GM18505 (cell line): ENCODE results near the gene ADARB2.
"Not testable (repeated sequence)": the region's sequence is repeated elsewhere in the genome, so short reads cannot be mapped to it uniquely, and the experiment has no call there.

ENCODE experiments used
- ATAC-seq: cut with Tn5 transposase; IDR thresholded peaks from one replicate; pipeline ENCODE4 v1.9.1; 2021; ENCODE audit not compliant: unreplicated experiment
- POLR2A ChIP-seq: IDR thresholded peaks from 4 replicates; pipeline ENCODE4 v1.6.1; 2011; ENCODE audit warnings: borderline replicate concordance; ENCODE audit not compliant: insufficient read depth, insufficient read length; ENCODE audit errors: extremely low read depth

The ADARB2 gene

GRCh38 chr10:1241322-1241890 lies 495.9 kb downstream of the ADARB2 start:
- TF ChIP-seq POLR2A: no peak

GRCh38 chr10:1240341-1240775 lies 497.0 kb downstream of the ADARB2 start:
- no peak for ATAC-seq
- TF ChIP-seq POLR2A: no peak

More at GRCh38 chr10:1241322-1241890, 495.9 kb downstream of the ADARB2 start:
- ATAC-seq: no peak

GRCh38 chr10:1233031-1233430 lies 504.3 kb downstream of the ADARB2 start:
- no peak for TF ChIP-seq POLR2A
- ATAC-seq: no peak

- no peak for TF ChIP-seq POLR2A
- ATAC-seq: no peak
These were observed 505.0 kb downstream of the ADARB2 start for GRCh38 chr10:1232164-1232911.

GRCh38 chr10:1230592-1231275 lies 506.6 kb downstream of the ADARB2 start:
- no peak for TF ChIP-seq POLR2A
- no peak for ATAC-seq

- no peak for ATAC-seq
- no peak for TF ChIP-seq POLR2A
These were observed 507.2 kb downstream of the ADARB2 start for GRCh38 chr10:1230138-1230537.

GRCh38 chr10:1229574-1229973 lies 507.8 kb downstream of the ADARB2 start:
- TF ChIP-seq POLR2A: no peak
- ATAC-seq: no peak

- no peak for ATAC-seq
- no peak for TF ChIP-seq POLR2A
These were observed 508.2 kb downstream of the ADARB2 start for GRCh38 chr10:1229116-1229515.

- TF ChIP-seq POLR2A: no peak
- ATAC-seq: no peak
These were observed 508.8 kb downstream of the ADARB2 start for GRCh38 chr10:1228467-1228975.

- ATAC-seq: no peak
These were observed 509.6 kb downstream of the ADARB2 start for GRCh38 chr10:1227510-1228402.

GRCh38 chr10:1226907-1227306 lies 510.4 kb downstream of the ADARB2 start:
- not testable (repeated sequence) for ATAC-seq

More at GRCh38 chr10:1227510-1228402, 509.6 kb downstream of the ADARB2 start:
- TF ChIP-seq POLR2A: no peak

GRCh38 chr10:1219874-1220273 lies 517.5 kb downstream of the ADARB2 start:
- ATAC-seq: not testable (repeated sequence)

- no peak for TF ChIP-seq POLR2A
- no peak for ATAC-seq
These were observed 519.7 kb downstream of the ADARB2 start for GRCh38 chr10:1217661-1218060.

GRCh38 chr10:1217237-1217587 lies 520.1 kb downstream of the ADARB2 start:
- TF ChIP-seq POLR2A: no peak
- no peak for ATAC-seq
